H9 (cell line): ENCODE results near the gene ABCB8. TPM values are rescaled to one million over a fixed set of nuclear protein-coding genes. Genes with fewer than 3 reads are reported as not detected.
A peak's percentile ranks its signal among the peaks of the same experiment; 100 is the strongest.

Source experiments
- DNase-seq: peaks from one replicate; pipeline ENCODE4 v3.0.0-alpha.2; 2017
- H2AFZ ChIP-seq: one replicate; pipeline ENCODE4 v1.6.1; 2013; ENCODE audit warnings: mild to moderate bottlenecking, low read length, control low read depth, moderate library complexity
- H2AK5ac ChIP-seq: 2 replicates; pipeline ENCODE4 v1.6.1; 2013; ENCODE audit warnings: low read length, control low read depth, mixed read lengths; ENCODE audit not compliant: insufficient read length
- H2BK120ac ChIP-seq: one replicate; pipeline ENCODE4 v1.6.1; 2013; ENCODE audit warnings: low read depth, mild to moderate bottlenecking, low read length, control low read depth, inconsistent platforms; ENCODE audit not compliant: poor library complexity, severe bottlenecking
- H2BK12ac ChIP-seq: 2 replicates; pipeline ENCODE4 v1.6.1; 2013; ENCODE audit warnings: low read length, control low read depth, mixed read lengths, low read depth; ENCODE audit not compliant: insufficient read length
- H2BK15ac ChIP-seq: 2 replicates; pipeline ENCODE4 v1.6.1; 2013; ENCODE audit warnings: low read depth, low read length, control low read depth
- H2BK20ac ChIP-seq: one replicate; pipeline ENCODE4 v1.6.1; 2013; ENCODE audit warnings: low read depth, mild to moderate bottlenecking, low read length, control low read depth, inconsistent platforms; ENCODE audit not compliant: poor library complexity, severe bottlenecking
- H2BK5ac ChIP-seq: 2 replicates; pipeline ENCODE4 v1.6.1; 2013; ENCODE audit warnings: low read length, control low read depth, mixed read lengths; ENCODE audit not compliant: insufficient read length
- H3K14ac ChIP-seq: 2 replicates; pipeline ENCODE4 v1.6.1; 2013; ENCODE audit warnings: low read length, control low read depth; ENCODE audit not compliant: insufficient read depth
- H3K18ac ChIP-seq: 2 replicates; pipeline ENCODE4 v1.6.1; 2013; ENCODE audit warnings: low read depth, mild to moderate bottlenecking, mixed read lengths, low read length, control low read depth; ENCODE audit not compliant: insufficient read length
- H3K23ac ChIP-seq: 2 replicates; pipeline ENCODE4 v1.6.1; 2013; ENCODE audit warnings: low read length, control low read depth, mixed read lengths, low read depth; ENCODE audit not compliant: insufficient read length
- H3K23me2 ChIP-seq: 2 replicates; pipeline ENCODE4 v1.6.1; 2013; ENCODE audit warnings: low read depth, mild to moderate bottlenecking, mixed read lengths, low read length, control low read depth; ENCODE audit not compliant: insufficient read length, poor library complexity, severe bottlenecking
- H3K27ac ChIP-seq: 2 replicates; pipeline ENCODE4 v1.5.1; 2013; ENCODE audit warnings: low read length, control low read depth, mixed read lengths, low read depth; ENCODE audit not compliant: insufficient read length
- H3K27me3 ChIP-seq: 2 replicates; pipeline ENCODE4 v1.6.1; 2013; ENCODE audit warnings: low read length, control low read depth, inconsistent platforms; ENCODE audit not compliant: insufficient read depth
- H3K4ac ChIP-seq: 2 replicates; pipeline ENCODE4 v1.6.1; 2013; ENCODE audit warnings: low read depth, mild to moderate bottlenecking, control low read depth, inconsistent platforms, low read length, moderate library complexity
- H3K4me1 ChIP-seq: 2 replicates; pipeline ENCODE4 v1.6.1; 2013; ENCODE audit warnings: low read length, control low read depth, inconsistent platforms; ENCODE audit not compliant: insufficient read depth
- H3K4me2 ChIP-seq: 2 replicates; pipeline ENCODE4 v1.6.1; 2013; ENCODE audit warnings: low read length, control low read depth, mixed read lengths; ENCODE audit not compliant: insufficient read length, insufficient read depth
- H3K56ac ChIP-seq: 2 replicates; pipeline ENCODE4 v1.6.1; 2013; ENCODE audit warnings: low read depth, mild to moderate bottlenecking, mixed read lengths, low read length, control low read depth; ENCODE audit not compliant: insufficient read length
- H3K79me1 ChIP-seq: 2 replicates; pipeline ENCODE4 v1.6.1; 2013; ENCODE audit warnings: low read depth, mild to moderate bottlenecking, moderate library complexity, low read length, control low read depth, inconsistent platforms; ENCODE audit not compliant: insufficient read depth, poor library complexity, severe bottlenecking
- H3K79me2 ChIP-seq: 2 replicates; pipeline ENCODE4 v1.6.1; 2013; ENCODE audit warnings: low read length, control low read depth, inconsistent platforms; ENCODE audit not compliant: insufficient read depth
- H3K9ac ChIP-seq: 2 replicates; pipeline ENCODE4 v1.6.1; 2013; ENCODE audit warnings: low read length, control low read depth, mixed read lengths; ENCODE audit not compliant: insufficient read length; ENCODE audit errors: extremely low read depth
- H3K9me3 ChIP-seq: one replicate; pipeline ENCODE4 v1.6.1; 2013; ENCODE audit warnings: low read depth, low read length, inconsistent platforms; ENCODE audit not compliant: control insufficient read depth
- H3T11ph ChIP-seq: one replicate; pipeline ENCODE4 v1.6.1; 2013; ENCODE audit warnings: mild to moderate bottlenecking, low read length, control low read depth, inconsistent platforms
- H4K20me1 ChIP-seq: one replicate; pipeline ENCODE4 v1.6.1; 2013; ENCODE audit not compliant: control insufficient read depth, insufficient read length, insufficient read depth
- H4K5ac ChIP-seq: 2 replicates; pipeline ENCODE4 v1.6.1; 2013; ENCODE audit warnings: low read depth, mild to moderate bottlenecking, mixed read lengths, low read length, control low read depth; ENCODE audit not compliant: insufficient read length
- H4K8ac ChIP-seq: replicated peaks from 2 replicates; pipeline ENCODE4 v1.6.1; 2013; ENCODE audit warnings: low read length, control low read depth, mixed read lengths, low read depth; ENCODE audit not compliant: insufficient read length
- H4K91ac ChIP-seq: 2 replicates; pipeline ENCODE4 v1.6.1; 2013; ENCODE audit warnings: low read depth, mild to moderate bottlenecking, moderate library complexity, mixed read lengths, low read length, control low read depth; ENCODE audit not compliant: insufficient read length
- H3K27ac Mint-ChIP-seq, 3 experiments: 2 replicates in 2 of 3; 3 replicates in 1 of 3; pipeline ENCODE4 v1.8.0; 2020 to 2021; ENCODE audit warnings: mixed read lengths in 3 of 3, mild to moderate bottlenecking in 1 of 3, moderate library complexity in 1 of 3
- H3K27me3 Mint-ChIP-seq: 2 replicates; pipeline ENCODE4 v1.8.0; 2021; ENCODE audit warnings: low read depth, mild to moderate bottlenecking, moderate library complexity, mixed read lengths
- H3K36me3 Mint-ChIP-seq, 3 experiments: 2 replicates in 2 of 3; 3 replicates in 1 of 3; pipeline ENCODE4 v1.8.0; 2020 to 2021; ENCODE audit warnings: low read depth in 3 of 3, mixed read lengths in 3 of 3; ENCODE audit not compliant: insufficient read depth in 1 of 3
- H3K4me1 Mint-ChIP-seq, 2 experiments: 2 replicates each; pipeline ENCODE4 v1.8.0; 2020; ENCODE audit warnings: mixed read lengths in 2 of 2
- H3K4me3 Mint-ChIP-seq, 2 experiments: 2 replicates in 1 of 2; 3 replicates in 1 of 2; pipeline ENCODE4 v1.8.0; 2020 to 2021; ENCODE audit warnings: mild to moderate bottlenecking in 2 of 2, mixed read lengths in 2 of 2, moderate library complexity in 1 of 2
- H3K9me3 Mint-ChIP-seq, 2 experiments: 2 replicates in 1 of 2; 3 replicates in 1 of 2; pipeline ENCODE4 v1.8.0; 2020; ENCODE audit warnings: mild to moderate bottlenecking in 2 of 2, mixed read lengths in 2 of 2, moderate library complexity in 1 of 2
- CTCF ChIP-seq: fragments of 200-600 bp; sonication (generic); conservative IDR thresholded peaks from 3 replicates; pipeline ENCODE4 v1.8.0; 2021; ENCODE audit warnings: antibody characterized with exemption, mild to moderate bottlenecking
- WGBS: extraction: QIAGEN DNeasy Blood & Tissue Kit; methylation state at CpG from one replicate; pipeline ENCODE4 v1.1.7; 2013; ENCODE audit warnings: missing lambda C conversion rate, low lambda C conversion rate, mixed read lengths; ENCODE audit not compliant: insufficient read length; ENCODE audit errors: extremely low coverage; 5-methylcytosine and 5-hydroxymethylcytosine counted together
- total RNA-seq: library from RNA; stranded (reverse); gene quantifications from 2 replicates; pipeline ENCODE4 v1.2.1, GENCODE V29; 2021

The ABCB8 gene
- total RNA-seq, 1 experiment from 2014 or later, result 22.1 TPM

- no peak overlapping the region for H3K27ac ChIP-seq
- no peak overlapping the region for H3K9ac ChIP-seq
- H3K79me1 ChIP-seq, result no peaks in the 10 kb centered on the region
- no peak overlapping the region for H2AFZ ChIP-seq
- no CpG with 5 or more reads among the region's 17 CpGs for WGBS
- no peak overlapping the region for H3K23ac ChIP-seq
- no peak overlapping the region for H4K8ac ChIP-seq
- H3K4me2 ChIP-seq, result peak overlapping the region; percentile 62
- H2BK5ac ChIP-seq, result no peak overlapping the region
- no peak overlapping the region for H3T11ph ChIP-seq
- no peak overlapping the region for H2BK20ac ChIP-seq
- H2AK5ac ChIP-seq, result no peak overlapping the region
- no peak overlapping the region for H3K18ac ChIP-seq
- no peak overlapping the region for H4K5ac ChIP-seq
- no peak overlapping the region for H3K56ac ChIP-seq
- no peak for TF ChIP-seq CTCF
- no peak for DNase-seq
- no peaks in the 10 kb centered on the region for H4K20me1 ChIP-seq
- Mint-ChIP-seq H3K9me3 (no peaks in the 10 kb centered on the region; a peak in 1 of 5 replicates), H3K4me3 (peak overlapping the region; percentile 87 to 90), H3K36me3 (no peaks in the 10 kb centered on the region; a peak in 1 of 7 replicates), H3K27me3 (peaks cover 20% of the 10 kb centered on the region), H3K27ac (peak overlapping the region in 2 of 3 experiments; percentile 97 to 98; a peak in 4 of 7 replicates), H3K4me1 (peaks cover 22 to 34% of the 10 kb centered on the region in 2 experiments)
- H2BK120ac ChIP-seq, result no peak overlapping the region
- peaks cover 2% of the 10 kb centered on the region; the same call in 1 of the 2 replicates for H3K4me1 ChIP-seq
- no peaks in the 10 kb centered on the region for H3K9me3 ChIP-seq
- no peaks in the 10 kb centered on the region for H3K79me2 ChIP-seq
- H3K4ac ChIP-seq, result no peak overlapping the region
- H3K23me2 ChIP-seq, result peaks cover 6% of the 10 kb centered on the region
- H2BK15ac ChIP-seq, result no peak overlapping the region
- H3K14ac ChIP-seq, result no peak overlapping the region
- H2BK12ac ChIP-seq, result no peak overlapping the region
- H3K27me3 ChIP-seq, result no peaks in the 10 kb centered on the region
- H4K91ac ChIP-seq, result no peak overlapping the region
These were observed 775 bp downstream of the ABCB8 start for GRCh38 chr7:151028948-151029501.
